ENCODE results near the gene TIGD7.
"Not testable (repeated sequence)": the region's sequence is repeated elsewhere in the genome, so short reads cannot be mapped to it uniquely, and the experiment has no call there.

The TIGD7 gene

DNA sequence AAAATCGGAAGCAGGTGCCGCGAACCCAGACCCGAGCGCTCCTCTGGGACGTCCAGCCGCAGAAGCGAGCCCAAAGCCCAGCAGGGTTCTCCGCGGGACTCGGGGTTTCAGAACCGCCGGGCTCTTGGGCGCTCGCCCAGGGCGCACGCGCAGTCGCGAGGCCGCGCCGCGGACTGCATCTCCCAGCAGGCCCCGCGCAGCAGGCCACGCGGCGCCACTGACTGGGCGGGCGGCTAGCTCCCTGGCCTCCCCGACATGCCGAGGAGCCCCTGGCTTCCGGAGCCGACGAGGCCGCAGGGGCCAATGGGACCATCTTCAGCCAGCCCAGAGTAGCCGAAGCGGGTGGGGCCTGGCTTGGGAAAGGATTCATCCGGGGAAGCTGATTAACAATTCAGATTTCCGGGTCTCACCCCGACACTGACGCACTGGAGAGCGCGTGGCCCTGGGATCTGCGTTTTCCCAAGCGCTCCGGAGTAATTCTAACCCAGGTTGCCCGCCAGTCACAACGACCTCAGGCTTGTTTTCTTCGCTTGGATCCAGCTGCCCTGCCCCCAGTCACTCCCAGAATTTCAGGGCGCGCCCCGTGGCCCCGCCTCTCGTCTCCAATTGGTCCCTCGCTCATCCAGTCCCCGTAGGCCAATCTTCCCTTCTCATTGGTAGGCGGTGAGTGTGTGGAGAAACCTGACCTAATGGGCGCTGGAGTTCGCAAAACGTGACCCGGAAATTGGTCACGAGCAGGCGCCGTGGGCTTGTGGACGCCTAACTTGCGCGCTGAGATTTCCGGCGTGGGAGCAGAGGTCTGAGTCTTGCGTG lies 22.3 kb downstream of the TIGD7 start, which contains the start of gene ZNF263:
Gene ZNF263 (plus strand): TSS at position 762 of the 813 bp plus-strand sequence. CDS start 328 bp downstream, outside the sequence.
- DNase-seq (ENCODE audit: low read depth): peak; percentile 89

DNA sequence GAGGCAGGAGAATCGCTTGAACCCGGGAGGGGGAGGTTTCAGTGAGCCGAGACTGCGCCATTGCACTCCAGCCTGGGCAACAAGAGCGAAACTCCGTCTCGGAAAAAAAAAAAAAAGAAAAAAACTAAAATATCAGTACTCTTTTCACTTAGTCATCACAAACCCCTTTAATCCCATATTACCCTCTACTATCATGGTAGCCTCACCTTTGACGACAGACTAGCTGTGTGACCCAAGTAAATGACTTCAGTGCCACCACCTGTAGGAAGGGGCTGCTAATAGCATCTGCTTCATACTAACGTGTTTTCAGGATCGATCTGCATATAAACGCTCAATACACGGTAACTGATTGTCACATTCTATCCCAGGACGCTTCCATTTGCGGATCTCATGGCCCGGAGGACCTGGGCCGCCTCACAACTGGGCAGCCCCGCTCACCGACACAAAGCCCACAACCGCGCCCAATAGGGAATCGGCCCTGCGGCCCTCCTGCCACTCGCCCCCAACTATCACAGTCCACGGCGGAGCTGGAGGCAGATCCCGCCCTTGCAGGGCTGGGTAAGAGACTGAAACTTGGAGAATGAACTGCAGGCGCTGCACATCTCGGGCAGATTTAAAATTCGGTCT lies 23.0 kb downstream of the TIGD7 start:
- DNase-seq (ENCODE audit: low read depth): no peak

DNA sequence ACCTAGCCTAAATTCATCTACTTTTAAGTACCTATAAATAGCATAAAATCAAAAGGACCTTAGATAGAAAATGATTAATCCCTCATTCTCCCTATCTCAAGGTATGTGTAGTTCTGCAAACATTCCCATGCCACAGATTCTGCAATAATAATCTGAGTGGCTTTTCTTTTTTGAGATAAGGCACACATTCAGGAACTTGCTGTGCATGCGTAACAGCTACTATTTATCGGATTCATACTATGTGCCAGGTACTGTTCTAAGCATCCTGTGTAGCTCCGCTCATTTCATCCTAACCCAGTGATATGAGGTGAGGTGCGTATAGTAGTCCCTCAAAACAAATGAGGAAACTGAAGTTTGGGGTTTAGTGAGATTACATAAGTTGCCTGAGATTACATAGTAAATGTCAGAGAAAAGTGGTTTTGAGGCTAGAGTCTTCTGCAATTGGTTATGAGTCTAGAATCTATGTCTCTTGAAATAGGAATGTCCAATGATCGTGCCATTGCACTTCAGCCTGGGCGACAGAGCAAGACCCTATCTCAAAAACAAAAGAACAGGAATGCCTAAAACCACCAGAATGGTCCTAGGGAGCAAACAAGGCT lies 23.9 kb downstream of the TIGD7 start:
- no peak for DNase-seq (ENCODE audit: low read depth)

DNA sequence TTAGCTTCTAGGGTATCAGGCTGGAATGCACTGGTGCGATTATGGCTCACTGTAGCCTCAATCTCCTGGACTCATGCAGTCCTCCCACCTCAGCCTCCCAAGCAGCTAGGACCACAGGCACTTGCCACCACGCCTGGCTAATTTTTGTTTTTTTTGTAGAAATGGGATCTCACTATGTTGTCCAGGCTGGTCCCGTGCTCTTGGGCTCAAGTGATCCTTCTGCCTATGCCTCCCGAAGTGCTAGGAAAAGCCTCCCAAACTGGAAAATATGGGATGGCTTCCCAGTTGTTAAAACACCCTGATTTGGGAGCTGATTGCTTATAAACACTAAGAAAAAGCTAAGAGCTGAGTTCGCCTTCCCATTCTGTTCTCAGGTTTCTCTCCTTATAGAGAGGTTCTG lies 28.6 kb downstream of the TIGD7 start:
- no peak for DNase-seq (ENCODE audit: low read depth)

DNA sequence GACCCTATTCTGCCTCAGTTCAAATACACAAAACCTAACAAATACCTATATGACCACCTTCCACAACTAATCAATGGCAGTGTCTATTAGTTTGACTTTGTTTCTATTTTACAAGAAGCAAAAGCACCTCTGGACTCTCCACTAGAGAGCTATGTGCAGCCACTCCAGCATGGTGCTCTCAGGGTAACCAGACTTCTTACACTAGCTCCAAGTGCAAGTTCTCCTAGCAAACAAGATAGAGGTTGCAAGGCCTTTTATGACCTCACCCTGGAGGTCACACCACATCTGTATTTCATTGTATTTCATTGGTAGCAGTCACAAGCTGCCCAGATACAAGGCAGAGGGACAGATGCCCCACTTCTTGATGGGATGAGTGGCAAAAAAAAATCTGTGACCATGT lies 30.3 kb downstream of the TIGD7 start:
- DNase-seq (ENCODE audit: low read depth): no peak

DNA sequence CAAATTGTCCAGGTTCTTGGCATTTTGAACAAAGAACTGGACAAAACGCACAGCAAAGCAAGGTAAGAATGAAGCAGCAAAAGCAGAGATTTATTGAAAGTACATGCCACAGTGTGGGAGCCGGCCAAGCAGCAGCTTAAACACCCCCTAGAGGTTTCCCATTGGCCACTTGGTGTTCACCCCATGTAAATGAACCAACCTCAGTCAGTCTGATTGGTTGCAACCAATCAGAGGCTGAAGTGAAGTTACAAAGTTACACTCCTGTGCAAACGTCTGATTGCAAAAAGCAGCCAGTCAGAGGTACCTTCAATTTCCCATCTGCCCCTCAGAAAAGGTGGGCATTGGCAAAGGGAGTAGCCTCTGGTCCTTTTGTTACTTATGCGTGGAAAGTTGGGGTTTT lies 30.7 kb downstream of the TIGD7 start:
- no peak for DNase-seq (ENCODE audit: low read depth)

DNA sequence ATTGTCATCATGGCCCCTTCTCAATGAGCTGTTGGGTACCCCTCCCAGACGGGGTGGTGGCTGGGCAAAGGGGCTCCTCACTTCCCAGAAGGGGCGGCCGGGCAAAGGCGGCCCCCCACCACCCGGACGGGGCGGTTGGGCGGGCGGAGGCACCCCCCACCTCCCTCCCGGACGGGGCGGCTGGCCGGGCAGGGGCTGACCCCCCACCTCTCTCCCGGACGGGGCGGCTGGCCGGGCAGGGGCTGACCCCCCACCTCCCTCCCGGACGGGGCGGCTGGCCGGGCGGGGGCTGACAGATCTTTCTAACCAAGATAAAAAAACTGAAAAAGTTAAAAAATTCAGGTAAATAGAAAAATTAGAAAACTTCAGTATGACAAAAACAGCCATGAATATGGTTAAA lies 33.9 kb downstream of the TIGD7 start:
- DNase-seq (ENCODE audit: low read depth): not testable (repeated sequence)

DNA sequence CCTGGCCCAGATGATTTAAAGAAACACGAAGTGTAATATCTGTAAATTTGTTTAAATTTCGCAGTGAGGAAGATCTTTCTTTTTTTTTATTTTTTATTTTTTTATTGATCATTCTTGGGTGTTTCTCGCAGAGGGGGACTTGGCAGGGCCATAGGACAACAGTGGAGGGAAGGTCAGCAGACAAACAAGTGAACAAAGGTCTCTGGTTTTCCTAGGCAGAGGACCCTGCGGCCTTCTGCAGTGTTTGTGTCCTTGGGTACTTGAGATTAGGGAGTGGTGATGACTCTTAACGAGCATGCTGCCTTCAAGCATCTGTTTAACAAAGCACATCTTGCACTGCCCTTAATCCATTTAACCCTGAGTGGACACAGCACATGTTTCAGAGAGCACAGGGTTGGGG lies 34.5 kb downstream of the TIGD7 start:
- not testable (repeated sequence) for DNase-seq (ENCODE audit: low read depth)

DNA sequence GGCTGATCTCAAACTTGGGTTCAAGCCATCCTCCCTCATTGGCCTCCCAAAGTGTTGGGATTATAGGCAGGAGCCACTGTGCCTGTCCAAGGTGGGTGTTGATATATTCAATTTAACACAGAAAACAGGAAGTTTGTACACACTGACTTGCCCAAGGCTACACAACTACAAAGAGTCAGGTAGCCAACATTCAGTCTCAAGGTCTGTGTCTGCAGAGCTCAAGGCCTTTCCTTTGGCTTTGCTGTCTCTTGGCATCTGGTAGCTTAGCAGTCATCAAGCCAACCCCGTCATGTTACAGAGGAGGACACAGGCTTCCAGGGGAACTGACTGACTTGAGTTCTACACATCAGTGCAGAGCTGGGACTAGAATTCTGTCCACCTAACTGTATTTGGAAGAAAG lies 36.9 kb downstream of the TIGD7 start:
- DNase-seq (ENCODE audit: low read depth): no peak

DNA sequence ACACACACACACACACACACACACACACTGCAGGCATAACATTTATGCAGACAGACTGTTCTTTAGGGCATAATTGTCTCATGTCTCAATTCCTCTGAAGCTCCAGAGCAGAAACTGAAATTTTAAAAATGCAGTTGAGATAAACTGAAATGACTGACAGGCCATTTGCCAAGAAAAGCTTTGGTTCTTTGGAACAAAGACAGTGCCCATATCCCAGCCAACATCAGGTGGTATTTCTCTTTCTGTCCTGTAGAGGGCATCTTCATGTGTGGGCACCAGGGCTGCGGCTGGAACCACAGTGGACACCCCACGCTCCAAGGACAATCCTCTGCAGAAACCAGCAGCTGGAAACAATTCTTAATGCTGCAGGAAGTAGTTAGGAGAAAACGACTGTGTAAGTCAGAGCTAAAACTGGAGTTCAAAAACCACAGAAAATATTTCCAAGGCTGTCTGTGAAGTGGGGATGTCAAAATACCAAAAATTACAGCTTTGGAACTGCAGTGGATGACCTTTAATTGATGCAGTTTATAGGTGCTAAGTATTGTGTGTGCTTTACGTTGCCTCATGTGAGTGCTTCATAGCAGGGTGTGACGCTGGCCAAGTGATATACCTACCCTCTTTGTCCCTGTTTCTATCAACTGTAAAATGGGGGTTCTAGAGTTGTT lies 38.2 kb downstream of the TIGD7 start:
- DNase-seq (ENCODE audit: low read depth): no peak

DNA sequence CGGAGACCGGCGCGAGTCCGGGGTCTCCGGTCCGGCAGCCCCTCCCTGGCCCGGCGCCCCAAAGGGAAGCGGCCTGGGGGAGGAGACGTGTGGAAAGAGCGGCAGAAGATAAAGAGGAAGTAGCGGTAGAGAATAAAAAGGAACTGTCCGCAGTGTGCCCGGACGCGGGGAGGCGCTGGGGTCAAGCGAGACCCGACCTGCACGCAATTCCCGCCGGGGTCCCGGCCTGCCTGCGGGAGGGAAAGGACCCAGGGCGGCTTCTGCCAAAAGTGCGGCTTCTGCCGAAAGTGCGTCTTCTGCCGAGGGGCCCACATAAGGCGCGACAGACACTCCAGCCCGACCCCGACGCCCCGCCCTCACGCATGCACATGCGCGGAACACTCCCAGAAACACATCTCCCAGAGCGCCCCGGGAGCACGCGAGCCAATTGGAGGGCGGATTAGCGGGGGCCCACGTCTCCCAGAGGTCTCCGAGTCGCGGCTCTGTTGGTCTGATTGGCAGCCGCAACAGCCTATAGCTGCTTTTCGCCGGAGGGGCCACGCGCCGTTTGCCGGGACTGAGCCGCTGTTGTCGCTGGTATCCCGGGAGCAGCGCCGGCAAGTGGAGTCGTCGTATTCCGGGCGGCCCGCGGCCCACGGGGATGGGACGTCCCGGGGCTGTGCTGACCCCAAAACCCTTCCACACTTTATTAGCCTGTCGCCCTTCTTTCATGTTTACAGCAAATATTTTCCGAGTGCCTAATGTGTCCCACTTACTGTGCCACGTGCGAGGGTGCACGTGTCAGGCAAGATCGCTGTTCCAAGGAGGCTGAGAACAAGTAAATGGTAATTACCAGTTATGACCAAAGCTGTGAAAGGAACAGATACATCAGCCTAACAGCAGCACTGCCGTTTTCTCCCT lies 40.8 kb downstream of the TIGD7 start:
- DNase-seq (ENCODE audit: low read depth): peak; percentile 98

DNA sequence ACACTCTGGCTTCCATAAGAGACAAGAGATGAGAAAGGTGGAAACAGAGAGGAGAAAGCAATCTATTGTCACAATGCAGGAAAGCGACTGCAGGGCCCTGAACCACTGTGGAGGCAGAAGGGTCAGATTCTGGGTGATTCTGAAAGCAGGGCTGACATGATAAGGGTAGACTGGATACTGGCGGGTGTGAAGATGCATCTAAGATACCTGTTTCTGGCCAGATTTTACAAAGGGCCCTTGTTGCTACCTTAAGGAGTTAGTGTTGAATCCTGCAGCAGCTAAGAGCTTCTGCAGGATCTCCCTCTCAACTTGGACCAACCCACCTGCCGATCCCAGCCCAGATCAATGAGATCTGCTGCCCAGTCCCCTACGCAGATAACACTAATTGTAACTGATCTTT lies 42.7 kb downstream of the TIGD7 start:
- no peak for DNase-seq (ENCODE audit: low read depth)

DNA sequence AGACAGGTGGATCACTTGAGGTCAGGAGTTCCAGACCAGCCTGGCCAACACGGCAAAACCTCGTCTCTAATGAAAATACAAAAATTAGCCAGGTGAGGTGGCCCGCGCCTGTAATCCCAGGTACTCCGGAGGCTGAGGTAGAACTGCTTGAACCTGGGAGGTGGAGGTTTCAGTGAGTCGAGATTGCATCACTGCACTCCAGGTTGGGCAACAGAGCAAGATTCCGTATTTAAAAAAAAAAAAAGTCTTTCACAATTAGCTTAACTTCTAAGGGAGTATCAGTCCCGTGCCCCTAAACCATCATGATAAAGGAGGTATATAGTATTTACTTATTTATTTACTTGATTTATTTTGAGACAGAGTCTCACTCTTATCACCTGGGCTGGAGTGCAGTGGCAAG lies 45.4 kb downstream of the TIGD7 start:
- no peak for DNase-seq (ENCODE audit: low read depth)

DNA sequence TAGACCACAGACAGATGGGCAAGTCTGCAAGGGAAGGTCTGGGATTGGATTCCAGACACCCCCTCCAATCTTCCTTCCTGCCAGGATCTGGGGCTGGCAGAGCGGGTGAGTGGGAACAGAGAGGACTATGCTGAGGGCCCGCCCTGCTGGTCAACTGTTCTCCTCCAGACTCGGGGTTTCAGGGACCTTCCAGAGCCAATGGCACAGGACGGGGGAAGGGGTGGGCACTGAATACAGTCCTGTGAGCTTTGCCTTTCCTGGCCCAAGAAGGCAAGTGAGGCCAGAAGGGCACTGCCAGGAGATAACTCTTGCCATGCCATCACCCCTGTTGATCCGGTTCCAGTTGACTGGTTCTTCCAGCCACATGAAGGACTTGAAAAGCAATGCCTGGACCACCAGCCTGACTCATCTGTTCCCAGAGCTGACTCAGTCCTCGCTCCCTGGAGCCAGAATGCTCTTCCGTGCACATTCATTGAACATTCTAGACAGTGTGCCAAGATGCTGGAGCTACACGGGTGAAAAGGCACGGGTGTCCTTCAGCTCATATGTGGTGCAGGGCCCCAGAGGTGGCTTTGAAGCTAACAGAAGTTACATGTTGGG lies 48.3 kb downstream of the TIGD7 start:
- DNase-seq (ENCODE audit: low read depth): no peak

DNA sequence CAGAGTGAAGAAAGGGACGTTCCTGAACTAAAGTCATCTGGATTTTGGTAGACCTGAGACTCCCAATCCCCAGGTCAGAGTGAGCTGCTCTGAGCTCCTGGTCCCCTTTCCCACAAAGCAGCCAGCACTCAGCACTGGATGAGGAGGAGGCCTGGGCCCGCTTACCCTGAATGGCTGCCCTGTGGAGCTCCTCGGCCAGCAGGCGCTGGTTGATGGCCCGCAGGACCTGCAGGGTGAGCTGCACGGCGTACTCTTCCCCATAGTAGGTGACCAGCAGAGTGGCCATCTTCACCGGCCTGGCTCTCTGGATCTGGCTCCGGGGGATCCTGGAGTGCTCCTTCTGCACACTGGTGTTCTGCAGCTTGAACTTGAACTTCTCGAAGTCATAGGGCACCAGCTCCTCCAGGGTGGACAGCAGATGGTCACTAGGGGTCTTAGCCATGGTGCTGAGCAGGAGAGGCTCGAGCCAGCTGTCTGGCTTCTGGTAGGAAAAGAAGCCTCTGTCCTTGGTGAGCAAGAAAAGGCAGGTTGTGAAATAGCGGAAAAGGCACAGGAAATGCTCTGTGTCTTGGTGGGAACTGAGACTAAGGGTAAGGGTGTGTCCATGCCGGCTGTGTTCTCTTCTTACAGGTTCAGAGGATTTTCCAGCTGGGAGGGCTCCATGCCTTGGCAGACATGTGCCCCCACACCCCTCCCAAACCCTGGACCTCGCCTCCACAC lies 48.9 kb downstream of the TIGD7 start, which contains the start of gene MEFV:
Gene MEFV (minus strand): TSS at position 488 of the 720 bp plus-strand sequence. CDS start 46 bp downstream, at position 442.
- DNase-seq (ENCODE audit: low read depth): no peak

DNA sequence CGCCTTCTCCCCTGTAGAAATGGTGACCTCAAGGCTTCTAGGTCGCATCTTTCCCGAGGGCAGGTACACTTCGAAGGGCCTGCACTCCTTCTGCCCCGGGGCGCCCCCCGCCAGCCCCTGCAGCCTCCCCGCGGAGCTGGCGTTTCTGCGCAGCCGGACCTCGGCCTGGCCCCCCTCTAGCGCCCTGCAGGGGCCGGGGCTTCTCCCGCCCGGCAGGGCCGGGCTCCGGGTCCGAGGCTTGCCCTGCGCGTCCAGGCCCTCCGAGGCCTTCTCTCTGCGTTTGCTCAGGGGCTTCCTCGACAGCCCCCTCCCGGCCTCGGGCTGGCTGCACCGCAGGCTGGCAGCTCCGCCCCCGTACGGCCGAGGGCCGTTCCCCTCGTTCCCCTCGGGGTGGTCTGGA lies 50.9 kb downstream of the TIGD7 start:
- DNase-seq (ENCODE audit: low read depth): no peak

DNA sequence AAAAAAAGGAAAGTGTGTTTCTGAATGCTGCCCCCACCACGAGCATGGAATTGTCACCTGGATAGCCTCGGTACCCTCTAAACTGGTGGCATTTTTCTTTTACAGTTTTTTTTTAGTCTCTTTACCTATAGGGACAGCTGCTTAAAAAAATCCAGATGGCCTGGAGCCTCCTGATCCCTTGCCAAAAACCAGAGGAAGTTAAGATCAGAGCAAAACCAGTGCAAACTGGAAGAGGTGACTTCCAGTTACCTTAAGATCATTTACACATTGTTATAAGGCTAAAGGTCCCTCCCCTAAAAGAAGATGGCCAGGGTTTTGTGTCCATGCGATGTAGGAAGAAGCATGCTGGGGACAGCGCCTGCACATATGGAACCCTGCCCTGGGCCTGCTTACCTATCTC lies 52.3 kb downstream of the TIGD7 start:
- DNase-seq (ENCODE audit: low read depth): no peak

DNA sequence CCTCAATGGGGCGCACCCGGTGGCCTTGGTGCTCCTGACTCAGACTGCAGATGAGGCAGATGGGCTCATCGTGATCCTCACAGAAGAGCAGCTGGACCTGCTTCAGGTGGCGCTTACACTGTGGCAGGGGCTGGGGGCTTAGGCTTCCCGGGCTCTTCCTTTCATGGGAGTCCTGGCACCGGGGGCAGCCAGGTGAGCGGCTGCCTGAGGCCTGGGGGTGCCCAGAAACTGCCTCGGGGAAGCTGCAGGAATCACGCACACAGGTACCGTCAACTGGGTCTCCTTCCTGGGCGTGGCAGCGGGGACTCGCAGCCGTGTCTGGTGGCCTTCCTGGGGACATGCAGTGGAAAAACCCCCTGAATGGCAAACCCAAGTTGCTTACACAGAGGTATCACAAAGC lies 55.8 kb downstream of the TIGD7 start:
- DNase-seq (ENCODE audit: low read depth): no peak

DNA sequence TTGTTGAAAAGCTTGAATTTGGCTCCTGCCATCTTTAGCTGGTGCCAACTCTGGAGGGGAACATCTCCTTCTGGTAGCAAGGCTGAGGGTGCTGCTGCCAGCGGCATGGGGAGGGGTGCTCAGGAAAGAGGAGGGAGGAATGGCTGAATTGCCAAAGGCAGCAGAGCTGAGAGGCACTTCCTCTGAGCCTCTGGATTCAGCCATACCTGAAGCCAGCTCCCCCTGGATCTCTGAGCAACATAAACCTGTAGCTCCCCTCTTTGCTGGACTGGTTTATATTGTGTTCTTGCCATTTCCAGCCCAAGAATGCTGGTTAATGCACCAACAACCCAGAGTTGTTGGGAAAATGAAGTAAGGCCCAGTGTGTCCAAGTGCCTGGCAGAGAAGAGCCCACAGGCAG lies 56.2 kb downstream of the TIGD7 start:
- DNase-seq (ENCODE audit: low read depth): no peak
